Stimulated activated CD4-positive, alpha-beta T cell treated with anti-CD3 and anti-CD28 coated beads, TNF-alpha, amount 100 ng/mL, for 4 hours (primary cell): ENCODE results near the gene CDKN1A.

Experiments used
- DNase-seq, 3 experiments: peaks; one replicate each; pipeline ENCODE4 v3.0.0-alpha.2; 2020; ENCODE audit warnings: low read depth in 3 of 3

The CDKN1A gene

GRCh38 chr6:36655085-36655724 is 23.3 kb upstream of the CDKN1A start:
- no peak for DNase-seq

- no peak for DNase-seq
These were observed 22.1 kb upstream of the CDKN1A start for GRCh38 chr6:36656441-36656840.

DNA sequence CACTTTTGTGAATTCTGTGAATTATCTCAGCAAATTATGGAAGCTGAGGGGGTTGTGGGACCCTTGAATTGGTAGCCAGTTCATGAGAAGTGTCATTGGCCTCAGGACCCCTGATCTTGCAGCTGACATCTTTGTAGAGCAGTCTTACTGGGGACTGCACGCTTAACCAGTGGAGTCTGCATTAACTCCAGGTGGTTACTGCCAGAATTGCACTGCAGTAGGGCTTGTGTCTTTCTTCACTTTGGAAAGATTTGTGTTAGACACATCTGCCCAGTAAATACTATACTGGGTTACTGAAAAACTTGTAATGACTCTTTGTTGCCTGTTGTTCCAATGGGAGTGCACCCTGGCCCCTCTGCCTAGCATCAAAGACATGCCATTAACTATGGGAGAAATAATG is 21.2 kb upstream of the CDKN1A start:
- DNase-seq: no peak

DNA sequence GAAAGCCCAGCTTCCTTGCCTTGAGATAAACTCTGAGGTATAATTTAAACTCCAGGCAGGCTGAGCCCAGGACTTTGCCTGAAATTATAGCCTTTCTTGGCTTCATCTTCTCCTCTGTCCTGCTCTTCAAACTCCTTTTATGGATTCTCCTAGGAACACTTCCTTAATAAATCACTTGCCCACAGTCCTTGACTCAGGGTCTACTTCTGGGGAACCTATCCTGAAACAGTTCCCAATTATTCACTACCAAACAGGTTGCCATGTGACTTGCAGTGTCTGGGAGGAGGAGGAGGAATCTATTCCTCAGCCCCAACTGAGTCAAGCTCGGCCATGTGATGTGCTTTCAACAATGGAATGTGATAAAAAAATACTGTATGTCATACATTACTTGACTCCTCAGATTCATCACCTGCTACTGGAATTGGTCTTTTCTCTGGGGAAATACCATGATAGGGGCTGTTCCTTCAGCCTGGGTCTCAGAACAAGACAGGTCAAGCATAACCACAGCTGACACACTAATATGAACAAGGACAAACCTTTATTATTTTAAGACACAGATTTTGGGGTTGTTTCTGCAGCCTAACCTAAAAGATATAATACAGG is 20.5 kb upstream of the CDKN1A start:
- no peak for DNase-seq

DNA sequence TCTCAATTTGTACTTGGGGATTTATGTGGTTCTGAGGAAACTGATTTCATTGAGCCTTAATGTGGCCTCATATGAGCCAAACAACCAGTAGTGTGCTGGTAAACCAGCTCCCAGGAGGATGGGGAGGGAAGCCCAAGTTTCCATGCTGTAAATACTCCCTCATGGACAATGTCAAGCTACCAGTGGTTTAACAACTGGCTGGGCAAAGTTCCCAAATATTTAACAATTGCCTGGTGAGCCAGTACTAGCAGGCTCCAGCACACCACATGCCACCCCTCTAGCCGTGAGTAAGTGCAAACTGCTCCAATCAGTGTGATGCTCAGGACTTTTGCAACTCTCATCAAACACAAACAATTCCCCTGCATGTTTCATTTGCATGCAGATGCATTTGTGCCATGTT is 19.2 kb upstream of the CDKN1A start:
- no peak for DNase-seq

DNA sequence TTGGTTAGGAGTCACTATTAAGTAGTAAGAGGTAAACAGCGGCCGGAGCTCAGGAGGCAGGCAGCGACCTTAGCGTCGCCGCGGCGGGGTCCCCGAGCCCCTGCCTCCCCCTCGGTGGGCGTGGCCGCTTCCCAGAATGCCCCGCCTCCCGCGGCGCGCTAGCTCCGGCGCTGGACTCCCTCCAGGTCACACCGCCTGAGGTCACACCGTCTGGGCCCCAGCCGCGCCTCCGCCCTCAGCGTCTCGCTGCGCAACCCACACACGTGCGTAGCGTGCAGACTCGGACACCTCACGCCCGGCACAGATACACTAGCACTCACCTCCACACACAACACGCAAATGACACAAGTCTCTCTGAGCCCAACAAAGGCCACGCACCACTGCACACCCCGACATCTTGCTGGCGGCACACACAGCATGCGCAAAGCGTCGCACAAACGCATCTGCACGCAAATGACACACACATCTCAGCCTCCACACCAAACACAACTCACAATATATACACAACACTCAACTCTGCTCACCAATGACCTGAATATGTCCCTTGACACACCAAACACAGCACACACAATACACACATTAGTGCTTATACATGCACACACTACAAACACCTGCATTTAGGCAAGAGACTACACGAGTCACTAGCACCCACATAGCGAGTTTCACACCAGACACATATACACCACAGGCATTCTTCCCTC is 17.6 kb upstream of the CDKN1A start:
- no peak for DNase-seq

GRCh38 chr6:36662380-36662779 is 16.1 kb upstream of the CDKN1A start:
- no peak for DNase-seq

DNA sequence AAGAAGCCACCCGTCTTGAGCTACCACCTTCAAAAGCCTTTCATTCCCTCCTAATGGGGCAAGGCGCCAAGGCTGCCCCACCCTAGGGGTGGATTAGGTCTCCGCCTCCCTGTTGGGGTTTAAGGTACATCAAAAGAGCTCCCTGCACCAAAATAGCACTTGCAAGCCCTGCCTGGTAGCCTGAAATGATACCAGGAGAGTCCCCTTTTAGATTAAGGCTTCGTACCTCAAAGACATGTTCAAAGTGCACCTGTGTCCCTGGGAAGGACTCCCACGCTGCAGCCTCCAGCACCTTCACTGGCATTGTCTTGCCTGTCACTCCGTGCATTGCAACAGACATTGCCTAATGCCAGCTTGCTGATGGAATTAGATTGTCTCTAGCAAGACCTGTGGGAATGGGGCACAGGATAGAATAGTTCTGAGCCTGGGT is 15.7 kb upstream of the CDKN1A start:
- no peak for DNase-seq

- DNase-seq: no peak
These were observed 14.7 kb upstream of the CDKN1A start for GRCh38 chr6:36663504-36664446.

DNA sequence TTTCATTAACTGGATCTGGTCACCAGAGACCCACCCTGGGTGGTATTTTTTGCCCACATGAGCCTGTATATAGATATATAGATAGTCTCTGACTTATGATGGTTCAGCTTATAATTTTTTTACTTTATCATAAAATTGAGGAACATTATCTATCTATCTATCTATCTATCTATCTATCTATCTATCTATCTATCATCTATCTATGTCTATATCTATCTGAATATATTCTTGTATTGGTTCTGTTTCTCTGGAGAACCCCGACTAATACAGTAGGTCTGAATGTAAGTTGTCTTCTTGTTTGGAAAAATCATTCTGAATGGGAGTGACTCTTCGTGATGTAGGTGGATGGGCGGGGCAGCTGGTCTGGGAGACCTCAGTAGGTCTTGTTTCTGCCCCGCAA is 13.3 kb upstream of the CDKN1A start:
- DNase-seq: no peak

DNA sequence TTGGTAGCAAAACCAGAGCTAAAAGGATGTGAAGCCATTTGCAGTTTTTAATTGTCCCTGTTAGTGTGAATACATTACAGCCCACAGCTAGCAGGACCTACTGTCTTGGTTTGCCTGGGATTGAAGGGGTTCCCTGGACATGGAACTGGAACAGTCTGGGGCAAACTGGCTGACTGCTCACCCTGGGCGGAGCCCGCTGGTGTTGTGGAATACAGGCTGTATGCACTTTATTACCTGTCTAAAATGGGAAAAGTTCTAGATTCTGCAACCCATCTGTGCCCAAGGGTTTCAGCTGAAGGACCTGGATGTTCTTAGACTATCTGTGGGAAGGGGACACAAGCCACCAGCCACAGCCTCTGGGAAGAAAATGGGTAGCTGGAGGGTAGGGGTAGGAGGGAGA is 12.2 kb upstream of the CDKN1A start:
- no peak for DNase-seq

DNA sequence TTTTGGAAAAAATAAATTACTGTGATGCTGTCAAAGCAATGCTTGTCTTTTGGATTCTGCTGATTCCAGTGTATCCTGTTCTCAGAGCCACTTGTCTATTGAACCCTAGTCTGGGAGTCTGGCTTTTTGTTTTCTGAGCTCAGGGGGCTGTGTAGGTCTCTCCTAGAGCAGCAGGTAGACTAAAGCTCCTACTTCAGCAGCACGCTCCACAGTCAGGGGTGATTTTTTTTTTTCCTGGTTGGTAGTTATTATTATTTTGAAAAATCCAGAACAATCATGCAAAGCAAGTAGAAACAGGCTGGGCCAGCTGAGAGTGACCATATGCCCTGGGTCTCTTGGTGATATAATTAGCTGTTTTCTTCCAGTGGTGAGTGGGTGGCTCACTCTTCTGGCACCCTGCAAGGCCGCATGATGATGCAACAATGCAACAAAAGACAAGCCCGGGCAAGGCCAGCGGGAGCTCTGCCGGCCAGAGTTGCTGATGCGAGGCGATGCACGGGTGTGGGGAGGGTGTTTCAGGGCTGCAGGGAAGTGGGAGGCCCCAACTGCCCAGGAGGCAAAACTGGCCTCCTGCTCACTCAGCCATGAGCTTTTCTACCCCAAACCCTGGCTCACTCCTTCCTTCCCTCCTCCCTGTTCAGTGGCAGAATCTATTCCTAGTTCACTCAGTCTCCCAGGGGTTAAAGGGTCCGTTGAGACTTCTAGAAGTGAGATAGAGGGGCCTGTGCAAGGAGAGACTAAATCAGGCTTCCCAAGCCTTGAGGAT is 11.5 kb upstream of the CDKN1A start:
- DNase-seq: no peak

DNA sequence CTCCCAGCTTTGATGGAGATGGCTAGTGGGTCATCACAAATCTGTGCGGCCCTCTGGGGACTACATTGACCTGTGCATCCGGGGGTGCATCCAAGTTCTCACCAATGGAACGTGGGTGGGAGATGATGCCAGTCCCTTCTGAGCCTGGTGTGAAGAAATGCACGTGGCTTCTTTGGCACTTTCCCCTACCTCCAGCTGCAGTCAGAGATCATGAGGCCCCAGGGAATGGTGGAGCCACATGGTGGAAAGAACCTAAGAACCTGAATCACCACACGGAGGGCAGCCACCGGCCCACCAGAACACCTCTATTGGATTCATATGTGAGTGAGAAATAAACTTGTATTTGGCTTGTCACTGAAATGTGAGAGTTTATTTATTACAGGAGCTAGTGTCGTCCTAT is 9.9 kb upstream of the CDKN1A start:
- no peak for DNase-seq

- DNase-seq: no peak
These were observed 9.5 kb upstream of the CDKN1A start for GRCh38 chr6:36669002-36669401.

GRCh38 chr6:36670271-36670670 is 8.2 kb upstream of the CDKN1A start:
- DNase-seq: no peak

- no peak for DNase-seq
These were observed 6.7 kb upstream of the CDKN1A start for GRCh38 chr6:36671687-36672375.

DNA sequence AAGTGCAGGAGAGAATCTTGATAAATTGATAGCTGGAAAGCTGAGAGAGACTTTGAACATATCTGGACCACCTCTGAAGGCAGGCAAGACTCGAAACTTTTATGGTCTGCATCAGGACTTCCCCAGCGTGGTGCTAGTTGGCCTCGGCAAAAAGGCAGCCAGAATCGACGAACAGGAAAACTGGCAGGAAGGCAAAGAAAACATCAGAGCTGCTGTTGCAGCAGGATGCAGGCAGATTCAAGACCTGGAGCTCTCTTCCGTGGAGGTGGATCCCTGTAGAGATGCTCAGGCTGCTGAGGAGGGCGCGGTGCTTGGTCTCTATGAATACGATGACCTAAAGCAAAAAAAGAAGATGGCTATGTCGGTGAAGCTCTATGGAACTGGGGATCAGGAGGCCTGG is 4.6 kb upstream of the CDKN1A start:
- DNase-seq: no peak

GRCh38 chr6:36674942-36675341 is 3.6 kb upstream of the CDKN1A start:
- no peak for DNase-seq

DNA sequence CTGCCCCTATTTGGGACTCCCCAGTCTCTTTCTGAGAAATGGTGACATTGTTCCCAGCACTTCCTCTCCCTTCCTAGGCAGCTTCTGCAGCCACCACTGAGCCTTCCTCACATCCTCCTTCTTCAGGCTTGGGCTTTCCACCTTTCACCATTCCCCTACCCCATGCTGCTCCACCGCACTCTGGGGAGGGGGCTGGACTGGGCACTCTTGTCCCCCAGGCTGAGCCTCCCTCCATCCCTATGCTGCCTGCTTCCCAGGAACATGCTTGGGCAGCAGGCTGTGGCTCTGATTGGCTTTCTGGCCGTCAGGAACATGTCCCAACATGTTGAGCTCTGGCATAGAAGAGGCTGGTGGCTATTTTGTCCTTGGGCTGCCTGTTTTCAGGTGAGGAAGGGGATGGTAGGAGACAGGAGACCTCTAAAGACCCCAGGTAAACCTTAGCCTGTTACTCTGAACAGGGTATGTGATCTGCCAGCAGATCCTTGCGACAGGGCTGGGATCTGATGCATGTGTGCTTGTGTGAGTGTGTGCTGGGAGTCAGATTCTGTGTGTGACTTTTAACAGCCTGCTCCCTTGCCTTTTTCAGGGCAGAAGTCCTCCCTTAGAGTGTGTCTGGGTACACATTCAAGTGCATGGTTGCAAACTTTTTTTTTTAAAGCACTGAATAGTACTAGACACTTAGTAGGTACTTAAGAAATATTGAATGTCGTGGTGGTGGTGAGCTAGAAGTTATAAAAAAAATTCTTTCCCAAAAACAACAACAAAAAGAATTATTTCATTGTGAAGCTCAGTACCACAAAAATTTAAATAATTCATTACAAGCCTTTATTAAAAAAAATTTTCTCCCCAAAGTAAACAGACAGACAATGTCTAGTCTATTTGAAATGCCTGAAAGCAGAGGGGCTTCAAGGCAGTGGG is 2.1 kb upstream of the CDKN1A start:
- no peak for DNase-seq
